Activated naive CD4-positive, alpha-beta T cell treated with anti-CD3 and anti-CD28 coated beads, Interleukin-2, amount 50 U/mL, for 24 hours (primary cell): Measurements from ENCODE around the gene IL1RAPL2.

Source experiments
- H3K27ac Mint-ChIP-seq: one replicate; pipeline ENCODE4 v1.8.0; 2021; ENCODE audit warnings: mild to moderate bottlenecking, mixed read lengths
- H3K27me3 Mint-ChIP-seq: one replicate; pipeline ENCODE4 v1.8.0; 2021; ENCODE audit warnings: mixed read lengths
- H3K36me3 Mint-ChIP-seq: one replicate; pipeline ENCODE4 v1.8.0; 2021; ENCODE audit warnings: mixed read lengths
- H3K4me1 Mint-ChIP-seq: one replicate; pipeline ENCODE4 v1.8.0; 2021; ENCODE audit warnings: mixed read lengths
- H3K4me3 Mint-ChIP-seq: one replicate; pipeline ENCODE4 v1.8.0; 2021; ENCODE audit warnings: mild to moderate bottlenecking, mixed read lengths
- H3K9me3 Mint-ChIP-seq: one replicate; pipeline ENCODE4 v1.8.0; 2021; ENCODE audit warnings: mixed read lengths

The IL1RAPL2 gene

GRCh38 chrX:105695451-105695850 is 1129.5 kb downstream of the IL1RAPL2 start:
- H3K27ac Mint-ChIP-seq, result no peak overlapping the region
- no peaks in the 10 kb centered on the region for H3K9me3 Mint-ChIP-seq
- H3K27me3 Mint-ChIP-seq, result no peaks in the 10 kb centered on the region
- no peak overlapping the region for H3K4me3 Mint-ChIP-seq
- no peaks in the 10 kb centered on the region for H3K36me3 Mint-ChIP-seq
- no peaks in the 10 kb centered on the region for H3K4me1 Mint-ChIP-seq

- no peaks in the 10 kb centered on the region for H3K9me3 Mint-ChIP-seq
- H3K27ac Mint-ChIP-seq, result no peak overlapping the region
- H3K4me1 Mint-ChIP-seq, result no peaks in the 10 kb centered on the region
- no peaks in the 10 kb centered on the region for H3K36me3 Mint-ChIP-seq
- H3K27me3 Mint-ChIP-seq, result no peaks in the 10 kb centered on the region
- H3K4me3 Mint-ChIP-seq, result no peak overlapping the region
Observed at GRCh38 chrX:105696870-105697269, 1130.9 kb downstream of the IL1RAPL2 start.

- Mint-ChIP-seq H3K4me1 (no peaks in the 10 kb centered on the region), H3K36me3 (no peaks in the 10 kb centered on the region), H3K27me3 (no peaks in the 10 kb centered on the region), H3K9me3 (no peaks in the 10 kb centered on the region), H3K4me3 (no peak overlapping the region), H3K27ac (no peak overlapping the region)
Observed at GRCh38 chrX:105697984-105698781, 1132.2 kb downstream of the IL1RAPL2 start.

GRCh38 chrX:105700331-105700730 is 1134.3 kb downstream of the IL1RAPL2 start:
- Mint-ChIP-seq H3K4me3 (no peak overlapping the region), H3K27me3 (no peaks in the 10 kb centered on the region), H3K36me3 (no peaks in the 10 kb centered on the region), H3K9me3 (no peaks in the 10 kb centered on the region), H3K4me1 (no peaks in the 10 kb centered on the region), H3K27ac (no peak overlapping the region)

GRCh38 chrX:105701310-105702052 is 1135.5 kb downstream of the IL1RAPL2 start:
- no peaks in the 10 kb centered on the region for H3K9me3 Mint-ChIP-seq
- no peaks in the 10 kb centered on the region for H3K36me3 Mint-ChIP-seq
- H3K4me1 Mint-ChIP-seq, result no peaks in the 10 kb centered on the region
- no peak overlapping the region for H3K27ac Mint-ChIP-seq
- no peak overlapping the region for H3K4me3 Mint-ChIP-seq
- H3K27me3 Mint-ChIP-seq, result no peaks in the 10 kb centered on the region

GRCh38 chrX:105703876-105704275 is 1137.9 kb downstream of the IL1RAPL2 start:
- Mint-ChIP-seq H3K4me1 (no peaks in the 10 kb centered on the region), H3K36me3 (no peaks in the 10 kb centered on the region), H3K27ac (no peak overlapping the region), H3K9me3 (no peaks in the 10 kb centered on the region), H3K4me3 (no peak overlapping the region), H3K27me3 (no peaks in the 10 kb centered on the region)

GRCh38 chrX:105706041-105706440 is 1140.0 kb downstream of the IL1RAPL2 start:
- H3K36me3 Mint-ChIP-seq, result no peaks in the 10 kb centered on the region
- H3K27ac Mint-ChIP-seq, result no peak overlapping the region
- no peaks in the 10 kb centered on the region for H3K27me3 Mint-ChIP-seq
- no peaks in the 10 kb centered on the region for H3K9me3 Mint-ChIP-seq
- no peaks in the 10 kb centered on the region for H3K4me1 Mint-ChIP-seq
- no peak overlapping the region for H3K4me3 Mint-ChIP-seq

- no peaks in the 10 kb centered on the region for H3K9me3 Mint-ChIP-seq
- H3K36me3 Mint-ChIP-seq, result no peaks in the 10 kb centered on the region
- H3K4me1 Mint-ChIP-seq, result no peaks in the 10 kb centered on the region
- no peak overlapping the region for H3K27ac Mint-ChIP-seq
- H3K27me3 Mint-ChIP-seq, result no peaks in the 10 kb centered on the region
- H3K4me3 Mint-ChIP-seq, result no peak overlapping the region
Observed at GRCh38 chrX:105711805-105712204, 1145.8 kb downstream of the IL1RAPL2 start.

- H3K4me3 Mint-ChIP-seq, result no peak overlapping the region
- H3K27ac Mint-ChIP-seq, result no peak overlapping the region
- H3K27me3 Mint-ChIP-seq, result no peaks in the 10 kb centered on the region
- no peaks in the 10 kb centered on the region for H3K4me1 Mint-ChIP-seq
- H3K9me3 Mint-ChIP-seq, result no peaks in the 10 kb centered on the region
- H3K36me3 Mint-ChIP-seq, result no peaks in the 10 kb centered on the region
Observed at GRCh38 chrX:105715746-105716145, 1149.7 kb downstream of the IL1RAPL2 start.

GRCh38 chrX:105723966-105724735 is 1158.2 kb downstream of the IL1RAPL2 start:
- Mint-ChIP-seq H3K27ac (no peak overlapping the region), H3K9me3 (no peaks in the 10 kb centered on the region), H3K4me1 (no peaks in the 10 kb centered on the region), H3K4me3 (no peak overlapping the region), H3K27me3 (no peaks in the 10 kb centered on the region), H3K36me3 (no peaks in the 10 kb centered on the region)

GRCh38 chrX:105725228-105725627 is 1159.2 kb downstream of the IL1RAPL2 start:
- Mint-ChIP-seq H3K9me3 (no peaks in the 10 kb centered on the region), H3K27me3 (no peaks in the 10 kb centered on the region), H3K27ac (no peak overlapping the region), H3K4me3 (no peak overlapping the region), H3K4me1 (no peaks in the 10 kb centered on the region), H3K36me3 (no peaks in the 10 kb centered on the region)

- no peaks in the 10 kb centered on the region for H3K4me1 Mint-ChIP-seq
- no peak overlapping the region for H3K4me3 Mint-ChIP-seq
- H3K9me3 Mint-ChIP-seq, result no peaks in the 10 kb centered on the region
- H3K36me3 Mint-ChIP-seq, result no peaks in the 10 kb centered on the region
- no peak overlapping the region for H3K27ac Mint-ChIP-seq
- H3K27me3 Mint-ChIP-seq, result no peaks in the 10 kb centered on the region
Observed at GRCh38 chrX:105738162-105738561, 1172.2 kb downstream of the IL1RAPL2 start.

- H3K36me3 Mint-ChIP-seq, result no peaks in the 10 kb centered on the region
- H3K9me3 Mint-ChIP-seq, result no peaks in the 10 kb centered on the region
Observed at GRCh38 chrX:105744291-105744690, 1178.3 kb downstream of the IL1RAPL2 start.

GRCh38 chrX:105744946-105745345 is 1178.9 kb downstream of the IL1RAPL2 start:
- no peak overlapping the region for H3K27ac Mint-ChIP-seq
- H3K27me3 Mint-ChIP-seq, result no peaks in the 10 kb centered on the region
- no peak overlapping the region for H3K4me3 Mint-ChIP-seq
- H3K36me3 Mint-ChIP-seq, result no peaks in the 10 kb centered on the region
- no peaks in the 10 kb centered on the region for H3K9me3 Mint-ChIP-seq
- no peaks in the 10 kb centered on the region for H3K4me1 Mint-ChIP-seq

More at GRCh38 chrX:105744291-105744690, 1178.3 kb downstream of the IL1RAPL2 start:
- Mint-ChIP-seq H3K27ac (no peak overlapping the region), H3K4me3 (no peak overlapping the region), H3K4me1 (no peaks in the 10 kb centered on the region), H3K27me3 (no peaks in the 10 kb centered on the region)

GRCh38 chrX:105745863-105746262 is 1179.9 kb downstream of the IL1RAPL2 start:
- no peak overlapping the region for H3K4me3 Mint-ChIP-seq
- H3K27ac Mint-ChIP-seq, result no peak overlapping the region
- no peaks in the 10 kb centered on the region for H3K9me3 Mint-ChIP-seq
- no peaks in the 10 kb centered on the region for H3K4me1 Mint-ChIP-seq
- H3K27me3 Mint-ChIP-seq, result no peaks in the 10 kb centered on the region
- H3K36me3 Mint-ChIP-seq, result no peaks in the 10 kb centered on the region
